HFF-Myc (cell line): ENCODE measurements around the gene NCAPH2.

Source experiments
- DNase-seq: peaks from one replicate; pipeline ENCODE4 v3.0.0-alpha.2; 2011; ENCODE audit warnings: low read depth; ENCODE audit errors: extremely low read depth
- H3K4me3 ChIP-seq: replicated peaks from 2 replicates; pipeline ENCODE4 v1.5.1; 2011; ENCODE audit warnings: low read depth, mild to moderate bottlenecking, control low read depth, low read length
- CTCF ChIP-seq: IDR thresholded peaks from 2 replicates; pipeline ENCODE4 v1.5.1; 2012; ENCODE audit warnings: mild to moderate bottlenecking, low read depth, low read length, control low read depth; ENCODE audit errors: missing control alignments

NCAPH2 gene

GRCh38 chr22:50463188-50463900 lies 44.7 kb upstream of the NCAPH2 start:
- DNase-seq = no peak
- H3K4me3 ChIP-seq = no peak overlapping the region
- TF ChIP-seq CTCF = no peak

GRCh38 chr22:50464451-50464850 lies 43.6 kb upstream of the NCAPH2 start:
- DNase-seq = no peak
- H3K4me3 ChIP-seq = no peak overlapping the region
- TF ChIP-seq CTCF = no peak

- H3K4me3 ChIP-seq = no peak overlapping the region
- DNase-seq = no peak
- TF ChIP-seq CTCF = no peak
Observed at GRCh38 chr22:50465066-50465930, 42.7 kb upstream of the NCAPH2 start.

GRCh38 chr22:50467341-50467740 lies 40.7 kb upstream of the NCAPH2 start:
- no peak for DNase-seq

GRCh38 chr22:50467773-50468440 lies 40.1 kb upstream of the NCAPH2 start:
- H3K4me3 ChIP-seq = no peak overlapping the region

More at GRCh38 chr22:50467341-50467740, 40.7 kb upstream of the NCAPH2 start:
- no peak for TF ChIP-seq CTCF
- no peak overlapping the region for H3K4me3 ChIP-seq

More at GRCh38 chr22:50467773-50468440, 40.1 kb upstream of the NCAPH2 start:
- no peak for DNase-seq
- no peak for TF ChIP-seq CTCF
